RWPE2 (cell line): ENCODE data around the gene PDE9A.
A peak's percentile ranks its signal among the peaks of the same experiment; 100 is the strongest.

Experiments used
- ATAC-seq: fragments of 200-7000 bp; cut with Tn5 transposase; 3 replicates; pipeline ENCODE4 v1.9.1; 2021; ENCODE audit warnings: low read depth
- DNase-seq: peaks from one replicate; pipeline ENCODE4 v3.0.0-alpha.2; 2020; ENCODE audit warnings: low spot score
- H3K27ac ChIP-seq: fragments of 450-650 bp; 2 replicates; pipeline ENCODE4 v1.5.1; 2017; ENCODE audit warnings: mild to moderate bottlenecking; ENCODE audit not compliant: poor library complexity, severe bottlenecking
- H3K27me3 ChIP-seq: fragments of 250-450 bp; sonication (Bioruptor Pico); 2 replicates; pipeline ENCODE4 v1.5.1; 2021; ENCODE audit warnings: mild to moderate bottlenecking, moderate library complexity; ENCODE audit not compliant: insufficient read depth, poor library complexity, severe bottlenecking
- H3K36me3 ChIP-seq: fragments of 250-450 bp; sonication (Bioruptor Pico); 2 replicates; pipeline ENCODE4 v1.5.1; 2020; ENCODE audit warnings: low read depth, mild to moderate bottlenecking, moderate library complexity
- H3K4me1 ChIP-seq: fragments of 250-450 bp; sonication (Bioruptor Pico); 2 replicates; pipeline ENCODE4 v1.5.1; 2021; ENCODE audit warnings: mild to moderate bottlenecking, moderate library complexity; ENCODE audit not compliant: insufficient read depth, poor library complexity, severe bottlenecking
- H3K4me3 ChIP-seq: fragments of 250-450 bp; sonication (Bioruptor Pico); 2 replicates; pipeline ENCODE4 v1.5.1; 2021; ENCODE audit warnings: mild to moderate bottlenecking, moderate library complexity; ENCODE audit not compliant: severe bottlenecking
- H3K9me3 ChIP-seq: fragments of 250-450 bp; sonication (Bioruptor Pico); 2 replicates; pipeline ENCODE4 v1.5.1; 2021; ENCODE audit warnings: mild to moderate bottlenecking, moderate library complexity; ENCODE audit not compliant: severe bottlenecking
- TF ChIP-seq, protein P1 (sequence below): fragments of 450-650 bp; IDR thresholded peaks from one replicate; pipeline ENCODE4 v1.5.1; 2017; ENCODE audit warnings: mild to moderate bottlenecking, moderate library complexity; ENCODE audit not compliant: poor library complexity, severe bottlenecking

Gene PDE9A

DNA sequence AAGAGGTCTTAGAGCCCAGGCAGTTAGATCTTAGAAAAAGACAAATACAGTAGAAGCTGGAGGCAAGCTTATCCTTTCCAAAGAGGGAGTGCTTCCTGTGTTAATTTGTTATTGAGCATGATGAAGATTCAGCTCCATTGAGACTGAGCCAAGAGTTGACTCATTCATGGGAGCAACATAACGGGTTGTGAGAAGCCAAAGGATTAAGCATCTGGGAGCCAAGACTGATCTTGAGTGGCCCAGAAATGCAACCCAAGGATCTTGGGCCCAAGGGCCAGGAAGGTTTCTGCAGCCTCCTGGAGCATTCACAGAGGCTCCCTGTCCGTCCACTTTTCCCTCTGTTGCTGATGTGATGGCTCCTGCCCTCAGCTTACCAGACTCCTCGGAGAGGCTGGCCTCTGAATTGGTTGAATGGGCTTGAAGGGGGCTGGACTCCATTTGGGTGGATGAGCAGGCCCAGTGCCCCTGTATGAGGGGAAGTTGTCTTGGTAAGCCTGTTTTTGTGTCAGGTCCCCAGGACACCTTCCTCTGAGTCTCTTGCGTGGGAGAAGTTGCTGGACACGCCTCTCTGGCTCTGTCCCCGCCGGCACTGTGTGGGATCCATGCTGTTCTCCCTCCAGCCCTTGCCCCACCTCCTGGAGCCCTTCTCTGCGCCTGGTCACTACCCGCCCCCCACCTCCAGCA, 42.4 kb downstream of the PDE9A start:
- DNase-seq (no peak), ATAC-seq (peak; percentile 59; the same call in 2 of the 3 replicates)
- no peaks in the 10 kb centered on the region for H3K27me3 ChIP-seq

GRCh38 chr21:42696501-42697040, 43.1 kb downstream of the PDE9A start:
- DNase-seq = no peak
- ATAC-seq = no peak
- Histone ChIP-seq H3K27me3 (no peaks in the 10 kb centered on the region), H3K9me3 (no peaks in the 10 kb centered on the region), H3K4me1 (no peaks in the 10 kb centered on the region), H3K4me3 (no peak overlapping the region), H3K27ac (no peak overlapping the region), H3K36me3 (no peaks in the 10 kb centered on the region)
- TF ChIP-seq, protein P1, sequence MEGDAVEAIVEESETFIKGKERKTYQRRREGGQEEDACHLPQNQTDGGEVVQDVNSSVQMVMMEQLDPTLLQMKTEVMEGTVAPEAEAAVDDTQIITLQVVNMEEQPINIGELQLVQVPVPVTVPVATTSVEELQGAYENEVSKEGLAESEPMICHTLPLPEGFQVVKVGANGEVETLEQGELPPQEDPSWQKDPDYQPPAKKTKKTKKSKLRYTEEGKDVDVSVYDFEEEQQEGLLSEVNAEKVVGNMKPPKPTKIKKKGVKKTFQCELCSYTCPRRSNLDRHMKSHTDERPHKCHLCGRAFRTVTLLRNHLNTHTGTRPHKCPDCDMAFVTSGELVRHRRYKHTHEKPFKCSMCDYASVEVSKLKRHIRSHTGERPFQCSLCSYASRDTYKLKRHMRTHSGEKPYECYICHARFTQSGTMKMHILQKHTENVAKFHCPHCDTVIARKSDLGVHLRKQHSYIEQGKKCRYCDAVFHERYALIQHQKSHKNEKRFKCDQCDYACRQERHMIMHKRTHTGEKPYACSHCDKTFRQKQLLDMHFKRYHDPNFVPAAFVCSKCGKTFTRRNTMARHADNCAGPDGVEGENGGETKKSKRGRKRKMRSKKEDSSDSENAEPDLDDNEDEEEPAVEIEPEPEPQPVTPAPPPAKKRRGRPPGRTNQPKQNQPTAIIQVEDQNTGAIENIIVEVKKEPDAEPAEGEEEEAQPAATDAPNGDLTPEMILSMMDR = no peak

More for the DNA sequence above, 42.4 kb downstream of the PDE9A start:
- no peak overlapping the region for H3K4me3 ChIP-seq
- H3K36me3 ChIP-seq = no peaks in the 10 kb centered on the region
- no peaks in the 10 kb centered on the region for H3K9me3 ChIP-seq
- no peak overlapping the region for H3K27ac ChIP-seq
- TF ChIP-seq, protein P1 = no peak
- no peaks in the 10 kb centered on the region for H3K4me1 ChIP-seq

GRCh38 chr21:42698733-42699132, 45.3 kb downstream of the PDE9A start:
- H3K4me1 ChIP-seq = no peaks in the 10 kb centered on the region
- ATAC-seq (no peak), DNase-seq (no peak)
- H3K27me3 ChIP-seq = no peaks in the 10 kb centered on the region
- H3K27ac ChIP-seq = no peak overlapping the region
- no peak overlapping the region for H3K4me3 ChIP-seq
- no peaks in the 10 kb centered on the region for H3K36me3 ChIP-seq
- H3K9me3 ChIP-seq = no peaks in the 10 kb centered on the region
- TF ChIP-seq, protein P1 = no peak

DNA sequence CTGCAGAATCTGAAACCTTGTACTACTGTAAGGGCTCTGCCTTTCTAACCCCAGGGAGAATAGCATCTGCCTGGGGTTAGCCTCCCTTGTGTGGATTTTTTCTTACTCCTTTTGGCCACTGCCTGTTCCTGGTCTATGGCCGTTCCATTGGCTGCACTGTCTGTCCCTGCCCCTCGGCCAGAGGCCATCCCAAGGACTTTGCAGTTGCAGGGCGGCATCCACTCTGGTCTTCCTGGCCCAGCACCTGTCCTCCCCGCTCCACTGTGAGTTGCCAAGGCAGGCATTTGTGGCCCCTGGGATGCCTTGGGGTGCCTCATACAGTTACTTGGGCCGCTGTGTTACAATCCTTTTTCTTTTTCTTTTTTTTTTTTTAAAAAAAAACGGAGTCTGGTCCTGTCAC, 45.8 kb downstream of the PDE9A start:
- DNase-seq (no peak), ATAC-seq (no peak)
- Histone ChIP-seq H3K27me3 (no peaks in the 10 kb centered on the region), H3K36me3 (no peaks in the 10 kb centered on the region), H3K9me3 (no peaks in the 10 kb centered on the region), H3K27ac (no peak overlapping the region), H3K4me3 (no peak overlapping the region), H3K4me1 (no peaks in the 10 kb centered on the region)
- TF ChIP-seq, protein P1 = no peak
